Activated T-helper 1 cell treated with anti-CD3 and anti-CD28 coated beads, Interleukin-12 subunit alpha, Interleukin-12 subunit beta, Interleukin-2, Interleukin-4 antibody, amounts not matched to agents 30 ng/mL and 10 ng/mL and 1 ng/mL, durations not matched to agents 14 hours and 24 hours and 36 hours (primary cell): ENCODE results near the gene ARPP19. TPM values are rescaled to one million over a fixed set of nuclear protein-coding genes. Genes with fewer than 3 reads are reported as not detected.
"Not testable (repeated sequence)": the region's sequence is repeated elsewhere in the genome, so short reads cannot be mapped to it uniquely, and the experiment has no call there.

Experiments used
- DNase-seq: peaks from one replicate; pipeline ENCODE4 v3.0.0; 2021; ENCODE audit warnings: low spot score
- H3K27ac Mint-ChIP-seq: one replicate; pipeline ENCODE4 v1.8.0; 2021; ENCODE audit warnings: mild to moderate bottlenecking, mixed read lengths
- H3K27me3 Mint-ChIP-seq: one replicate; pipeline ENCODE4 v1.8.0; 2022; ENCODE audit warnings: mild to moderate bottlenecking, moderate library complexity, mixed read lengths; ENCODE audit not compliant: insufficient read depth
- H3K36me3 Mint-ChIP-seq: one replicate; pipeline ENCODE4 v1.8.0; 2021; ENCODE audit warnings: low read depth, mixed read lengths
- H3K4me1 Mint-ChIP-seq: one replicate; pipeline ENCODE4 v1.8.0; 2021; ENCODE audit warnings: low read depth, mixed read lengths
- H3K4me3 Mint-ChIP-seq: one replicate; pipeline ENCODE4 v1.8.0; 2021; ENCODE audit warnings: mild to moderate bottlenecking, moderate library complexity, mixed read lengths
- H3K9me3 Mint-ChIP-seq: one replicate; pipeline ENCODE4 v1.8.0; 2021; ENCODE audit warnings: mixed read lengths
- intact Hi-C: fragments of 100-400 bp; cut with micrococcal nuclease; formaldehyde crosslinking; loops from one replicate; pipeline ENCODE4 v1.15.1; 2024
- total RNA-seq: library from RNA; stranded (reverse); gene quantifications from 2 replicates; pipeline ENCODE4 v1.2.3, GENCODE V29; 2022

ARPP19 gene
- 195 and 216 TPM in 2 replicates for total RNA-seq

- Mint-ChIP-seq H3K9me3 (peaks cover 4% of the 10 kb centered on the region), H3K27me3 (peaks cover 4% of the 10 kb centered on the region), H3K4me1 (peaks cover 41% of the 10 kb centered on the region), H3K4me3 (peak within 1 kb of the TSS; percentile 92), H3K36me3 (peaks cover 18% of the 10 kb centered on the region), H3K27ac (peak within 1 kb of the TSS; percentile 99)
- DNase-seq, result peak; percentile 75
- intact Hi-C loops, result loop anchor here (1.0 to 5.0 kb wide), 7 partner anchors 11 to 312 kb away; partner anchors contain the start of gene ATOSA
Measured at GRCh38 chr15:52568601-52569585, at the start of gene ARPP19. Gene ARPP19 (minus strand): TSS chr15:52569030. CDS start chr15:52568892, 138 bp downstream.

- Mint-ChIP-seq H3K27me3 (no peaks in the 10 kb centered on the region), H3K36me3 (peaks cover 19% of the 10 kb centered on the region), H3K27ac (no peak overlapping the region), H3K9me3 (no peaks in the 10 kb centered on the region), H3K4me1 (peaks cover 6% of the 10 kb centered on the region), H3K4me3 (no peak overlapping the region)
- intact Hi-C loops, result no loop called here
- no peak for DNase-seq
Measured at GRCh38 chr15:52617026-52617425, 48.2 kb upstream of the ARPP19 start.

- intact Hi-C loops, result no loop called here
- Mint-ChIP-seq H3K27ac (no peak overlapping the region), H3K36me3 (peaks cover 18% of the 10 kb centered on the region), H3K4me3 (no peak overlapping the region), H3K4me1 (peaks cover 3% of the 10 kb centered on the region), H3K27me3 (no peaks in the 10 kb centered on the region), H3K9me3 (no peaks in the 10 kb centered on the region)
- no peak for DNase-seq
Measured at GRCh38 chr15:52615302-52615701, 46.5 kb upstream of the ARPP19 start.

GRCh38 chr15:52609593-52609992 lies 40.8 kb upstream of the ARPP19 start:
- intact Hi-C loops, result no loop called here
- Mint-ChIP-seq H3K4me3 (no peak overlapping the region), H3K36me3 (peaks cover 16% of the 10 kb centered on the region)

GRCh38 chr15:52584414-52584813 lies 15.6 kb upstream of the ARPP19 start:
- Mint-ChIP-seq H3K4me3 (no peak overlapping the region), H3K9me3 (no peaks in the 10 kb centered on the region), H3K36me3 (peaks cover 19% of the 10 kb centered on the region), H3K27me3 (no peaks in the 10 kb centered on the region), H3K27ac (no peak overlapping the region), H3K4me1 (no peaks in the 10 kb centered on the region)
- intact Hi-C loops, result no loop called here
- DNase-seq, result no peak

More at GRCh38 chr15:52609593-52609992, 40.8 kb upstream of the ARPP19 start:
- H3K4me1 Mint-ChIP-seq, result no peaks in the 10 kb centered on the region
- no peaks in the 10 kb centered on the region for H3K9me3 Mint-ChIP-seq
- H3K27me3 Mint-ChIP-seq, result no peaks in the 10 kb centered on the region
- no peak for DNase-seq
- H3K27ac Mint-ChIP-seq, result no peak overlapping the region

GRCh38 chr15:52579852-52580251 lies 11.0 kb upstream of the ARPP19 start:
- no peak overlapping the region for H3K27ac Mint-ChIP-seq

GRCh38 chr15:52576692-52577091 lies 7.9 kb upstream of the ARPP19 start:
- intact Hi-C loops, result no loop called here
- no peak overlapping the region for H3K4me3 Mint-ChIP-seq

More at GRCh38 chr15:52579852-52580251, 11.0 kb upstream of the ARPP19 start:
- intact Hi-C loops, result no loop called here
- Mint-ChIP-seq H3K9me3 (no peaks in the 10 kb centered on the region), H3K27me3 (no peaks in the 10 kb centered on the region), H3K4me1 (no peaks in the 10 kb centered on the region), H3K36me3 (peaks cover 14% of the 10 kb centered on the region), H3K4me3 (no peak overlapping the region)
- DNase-seq, result no peak

GRCh38 chr15:52575573-52575972 lies 6.7 kb upstream of the ARPP19 start:
- H3K27me3 Mint-ChIP-seq, H3K4me3 Mint-ChIP-seq, H3K36me3 Mint-ChIP-seq, H3K4me1 Mint-ChIP-seq, H3K9me3 Mint-ChIP-seq, H3K27ac Mint-ChIP-seq, intact Hi-C loops, DNase-seq: not testable (repeated sequence)

More at GRCh38 chr15:52576692-52577091, 7.9 kb upstream of the ARPP19 start:
- no peaks in the 10 kb centered on the region for H3K4me1 Mint-ChIP-seq
- DNase-seq, result no peak
- peaks cover 4% of the 10 kb centered on the region for H3K27me3 Mint-ChIP-seq
- H3K27ac Mint-ChIP-seq, result no peak overlapping the region
- peaks cover 10% of the 10 kb centered on the region for H3K36me3 Mint-ChIP-seq
- H3K9me3 Mint-ChIP-seq, result peaks cover 9% of the 10 kb centered on the region

- intact Hi-C loops, result no loop called here
- H3K9me3 Mint-ChIP-seq, result peaks cover 9% of the 10 kb centered on the region
- peaks cover 4% of the 10 kb centered on the region for H3K27me3 Mint-ChIP-seq
- no peaks in the 10 kb centered on the region for H3K4me1 Mint-ChIP-seq
- no peak for DNase-seq
- H3K36me3 Mint-ChIP-seq, result peaks cover 6% of the 10 kb centered on the region
- H3K4me3 Mint-ChIP-seq, result no peak overlapping the region
- no peak overlapping the region for H3K27ac Mint-ChIP-seq
Measured at GRCh38 chr15:52575072-52575471, 6.2 kb upstream of the ARPP19 start.

GRCh38 chr15:52574623-52575022 lies 5.8 kb upstream of the ARPP19 start:
- H3K4me1 Mint-ChIP-seq, H3K4me3 Mint-ChIP-seq, H3K9me3 Mint-ChIP-seq, H3K36me3 Mint-ChIP-seq, intact Hi-C loops, DNase-seq, H3K27me3 Mint-ChIP-seq, H3K27ac Mint-ChIP-seq: not testable (repeated sequence)

- peak overlapping the region; percentile 92 for H3K4me3 Mint-ChIP-seq
- H3K4me1 Mint-ChIP-seq, result peaks cover 47% of the 10 kb centered on the region
- H3K9me3 Mint-ChIP-seq, result no peaks in the 10 kb centered on the region
- H3K36me3 Mint-ChIP-seq, result peaks cover 15% of the 10 kb centered on the region
- intact Hi-C loops, result loop anchor here (2.0 to 5.0 kb wide), 4 partner anchors 89 to 311 kb away; partner anchors contain the start of gene ATOSA
- DNase-seq, result peak; percentile 19
- H3K27ac Mint-ChIP-seq, result peak overlapping the region; percentile 97
- no peaks in the 10 kb centered on the region for H3K27me3 Mint-ChIP-seq
Measured at GRCh38 chr15:52567871-52568600, 794 bp downstream of the ARPP19 start.

- Mint-ChIP-seq H3K4me1 (peaks cover 55% of the 10 kb centered on the region), H3K27me3 (no peaks in the 10 kb centered on the region), H3K36me3 (peaks cover 17% of the 10 kb centered on the region), H3K9me3 (no peaks in the 10 kb centered on the region), H3K4me3 (peak overlapping the region; percentile 92), H3K27ac (peak overlapping the region; percentile 34)
- no peak for DNase-seq
- intact Hi-C loops, result loop anchor here (5.0 kb wide), 1 partner anchor 90 kb away; no protein-coding TSS in a partner anchor
Measured at GRCh38 chr15:52566889-52567288, 1.9 kb downstream of the ARPP19 start.
